A673 (cell line): ENCODE measurements around the gene CPSF4. TPM values are rescaled to one million over a fixed set of nuclear protein-coding genes. Genes with fewer than 3 reads are reported as not detected.

ENCODE experiments used
- BruUV-seq: library from RNA; stranded (reverse); fragments of 400-500 nt; replicated peaks from 2 replicates; lab custom pipeline; 2021; lab: Mats Ljungman, UMichigan
- CTCF ChIA-PET: fragments of 300-600 bp; sonication (Branson Sonifier 250); formaldehyde crosslinking; loops from one replicate; lab custom pipeline; 2022; ENCODE audit warnings: antibody characterized with exemption; lab: Charles Lee
- POLR2A ChIA-PET: fragments of 300-600 bp; sonication (Branson Sonifier 250); formaldehyde crosslinking; loops from one replicate; lab custom pipeline; 2022; ENCODE audit warnings: antibody characterized with exemption; ENCODE audit not compliant: low non-redundant PET; lab: Charles Lee
- DNase-seq: peaks from one replicate; pipeline ENCODE4 v3.0.0-alpha.2; 2015; ENCODE audit warnings: low spot score
- H3K27ac ChIP-seq: fragments of 200-600 bp; sonication (generic); 2 replicates; pipeline ENCODE4 v1.5.1; 2016; ENCODE audit warnings: mixed run types, low read depth, mild to moderate bottlenecking, mixed read lengths, antibody characterized with exemption, low read length; ENCODE audit not compliant: poor library complexity, severe bottlenecking
- H3K27me3 ChIP-seq: fragments of 200-600 bp; sonication (generic); replicated peaks from 2 replicates; pipeline ENCODE4 v1.6.1; 2017; ENCODE audit warnings: mixed run types, low read depth, mild to moderate bottlenecking, mixed read lengths, antibody characterized with exemption, low read length; ENCODE audit not compliant: insufficient read depth, poor library complexity
- H3K36me3 ChIP-seq: fragments of 200-600 bp; sonication (generic); 2 replicates; pipeline ENCODE4 v1.6.1; 2016; ENCODE audit warnings: mixed run types, mild to moderate bottlenecking, mixed read lengths, antibody characterized with exemption, low read length; ENCODE audit not compliant: insufficient read depth, poor library complexity, severe bottlenecking
- H3K4me1 ChIP-seq: fragments of 200-600 bp; sonication (generic); 2 replicates; pipeline ENCODE4 v1.6.1; 2017; ENCODE audit warnings: mixed run types, mild to moderate bottlenecking, mixed read lengths, antibody characterized with exemption, low read length; ENCODE audit not compliant: insufficient read depth, poor library complexity, severe bottlenecking
- H3K4me3 ChIP-seq: fragments of 200-600 bp; sonication (generic); 2 replicates; pipeline ENCODE4 v1.5.1; 2016; ENCODE audit warnings: low read depth, mixed run types, mild to moderate bottlenecking, mixed read lengths, low read length; ENCODE audit not compliant: poor library complexity, severe bottlenecking
- H3K9me3 ChIP-seq: fragments of 200-600 bp; sonication (generic); 2 replicates; pipeline ENCODE4 v1.6.1; 2016; ENCODE audit warnings: mixed run types, low read depth, mild to moderate bottlenecking, mixed read lengths, antibody characterized with exemption, low read length; ENCODE audit not compliant: poor library complexity, severe bottlenecking
- CTCF ChIP-seq: fragments of 300-800, 200-600 bp; sonication (generic); conservative IDR thresholded peaks from 2 replicates; pipeline ENCODE4 v1.5.1; 2017; ENCODE audit warnings: low read depth, mild to moderate bottlenecking, antibody characterized with exemption, low read length, moderate library complexity, mixed read lengths
- EZH2 ChIP-seq: fragments of 200-600 bp; sonication (generic); IDR thresholded peaks from 2 replicates; pipeline ENCODE4 v1.6.1; 2017; ENCODE audit warnings: borderline replicate concordance, low read depth, mild to moderate bottlenecking, mixed read lengths, antibody characterized with exemption, low read length; ENCODE audit not compliant: poor library complexity, severe bottlenecking
- intact Hi-C: fragments of 100-400 bp; cut with micrococcal nuclease; formaldehyde crosslinking; loops from one replicate; pipeline ENCODE4 v1.10.0; 2022; ENCODE audit not compliant: unreplicated experiment
- total RNA-seq: library from RNA; stranded (reverse); gene quantifications from 2 replicates; pipeline ENCODE4 v1.2.3, GENCODE V29; 2021

CPSF4 gene
- total RNA-seq, 1 experiment from 2014 or later = 75.3 TPM

DNA sequence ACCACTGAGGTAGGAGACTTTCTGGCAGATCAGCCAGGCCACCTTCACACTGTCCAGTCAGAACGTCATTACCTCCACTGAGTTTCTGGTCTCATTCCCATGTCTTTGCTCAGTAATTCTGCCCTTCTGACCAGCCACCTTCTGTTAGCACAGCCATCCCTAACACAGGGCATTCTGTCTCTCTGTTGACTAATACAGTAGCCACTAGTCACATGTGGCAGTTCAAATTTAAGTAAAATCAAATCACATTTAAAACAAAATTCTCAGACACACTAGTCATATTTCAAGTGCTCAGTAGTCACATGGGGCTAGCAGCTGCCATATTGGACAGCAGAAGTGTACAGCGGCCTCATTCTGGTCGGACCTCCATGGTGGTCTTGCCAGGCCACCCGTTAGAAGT is 7.4 kb downstream of the CPSF4 start:
- H3K4me1 ChIP-seq = no peaks in the 10 kb centered on the region
- no peak overlapping the region for H3K27ac ChIP-seq
- H3K4me3 ChIP-seq = no peak overlapping the region
- no peaks in the 10 kb centered on the region for H3K9me3 ChIP-seq
- ChIA-PET POLR2A (no interaction called here), CTCF (no interaction called here)
- DNase-seq = no peak
- H3K27me3 ChIP-seq = no peaks in the 10 kb centered on the region
- TF ChIP-seq EZH2 (no peak), CTCF (no peak)
- intact Hi-C loops = no loop called here
- peaks cover 71% of the 10 kb centered on the region for H3K36me3 ChIP-seq
- no TSS peak for BruUV-seq

- Histone ChIP-seq H3K4me1 (no peaks in the 10 kb centered on the region), H3K4me3 (no peak overlapping the region), H3K27ac (no peak overlapping the region), H3K9me3 (no peaks in the 10 kb centered on the region), H3K36me3 (peaks cover 80% of the 10 kb centered on the region), H3K27me3 (no peaks in the 10 kb centered on the region)
- POLR2A ChIA-PET = no interaction called here
- TF ChIP-seq CTCF (no peak), EZH2 (no peak)
- intact Hi-C loops = no loop called here
- no TSS peak for BruUV-seq
- CTCF ChIA-PET = no interaction called here
- DNase-seq = no peak
These were observed 9.2 kb downstream of the CPSF4 start for GRCh38 chr7:99447943-99448342.

DNA sequence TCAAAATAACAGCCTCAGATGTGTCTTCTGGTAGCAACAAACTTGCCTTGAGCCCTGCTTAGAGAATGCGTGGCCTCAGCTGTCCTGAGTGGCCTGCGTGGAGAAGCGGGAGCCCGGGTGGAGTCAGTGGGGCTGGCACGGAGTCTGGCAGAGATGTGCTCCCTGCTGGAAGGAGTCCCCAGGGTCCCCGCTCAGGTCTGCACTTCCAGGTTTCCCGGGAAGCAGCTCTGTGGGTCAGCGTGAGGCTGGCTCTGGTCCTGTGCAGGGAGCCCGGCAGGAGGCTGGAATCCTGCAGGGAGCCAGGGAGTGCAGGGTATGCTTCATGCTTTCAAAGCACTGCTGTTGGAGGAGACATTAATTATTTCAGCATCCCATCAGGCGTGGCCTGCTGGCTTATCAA is 10.1 kb downstream of the CPSF4 start:
- Histone ChIP-seq H3K36me3 (peaks cover 78% of the 10 kb centered on the region), H3K4me3 (no peak overlapping the region), H3K27me3 (no peaks in the 10 kb centered on the region), H3K4me1 (no peaks in the 10 kb centered on the region), H3K27ac (no peak overlapping the region), H3K9me3 (no peaks in the 10 kb centered on the region)
- BruUV-seq = no TSS peak
- no peak for DNase-seq
- intact Hi-C loops = no loop called here
- ChIA-PET CTCF (no interaction called here), POLR2A (no interaction called here)
- no peak for TF ChIP-seq EZH2
- no peak for TF ChIP-seq CTCF
